Vagina (tissue), 2 donors: ENCODE measurements around the gene GDF11.

Source experiments
- POLR2A ChIP-seq, 2 donors: fragments of 450-650 bp; IDR thresholded peaks; one replicate each; pipeline ENCODE4 v1.6.1; 2017; ENCODE audit warnings: antibody characterized with exemption in 2 of 2, mild to moderate bottlenecking in 2 of 2, moderate library complexity in 2 of 2
- POLR2AphosphoS5 ChIP-seq, 2 donors: sonication (generic); formaldehyde crosslinking; IDR thresholded peaks; one replicate each; pipeline ENCODE4 v1.9.0; 2017; ENCODE audit warnings: antibody characterized with exemption in 2 of 2, mild to moderate bottlenecking in 2 of 2, low read depth in 1 of 2; ENCODE audit not compliant: insufficient read depth in 1 of 2
- TF ChIP-seq, protein P1 (sequence below), 3 experiments: fragments of 450-650 bp in 2 of 3; fragments of 200-600 bp in 1 of 3; sonication (generic) in 1 of 3; IDR thresholded peaks; one replicate each; pipeline ENCODE4 v1.5.1; 2017 to 2019; ENCODE audit warnings: antibody characterized with exemption in 3 of 3, mild to moderate bottlenecking in 2 of 3, moderate library complexity in 2 of 3

DNA sequence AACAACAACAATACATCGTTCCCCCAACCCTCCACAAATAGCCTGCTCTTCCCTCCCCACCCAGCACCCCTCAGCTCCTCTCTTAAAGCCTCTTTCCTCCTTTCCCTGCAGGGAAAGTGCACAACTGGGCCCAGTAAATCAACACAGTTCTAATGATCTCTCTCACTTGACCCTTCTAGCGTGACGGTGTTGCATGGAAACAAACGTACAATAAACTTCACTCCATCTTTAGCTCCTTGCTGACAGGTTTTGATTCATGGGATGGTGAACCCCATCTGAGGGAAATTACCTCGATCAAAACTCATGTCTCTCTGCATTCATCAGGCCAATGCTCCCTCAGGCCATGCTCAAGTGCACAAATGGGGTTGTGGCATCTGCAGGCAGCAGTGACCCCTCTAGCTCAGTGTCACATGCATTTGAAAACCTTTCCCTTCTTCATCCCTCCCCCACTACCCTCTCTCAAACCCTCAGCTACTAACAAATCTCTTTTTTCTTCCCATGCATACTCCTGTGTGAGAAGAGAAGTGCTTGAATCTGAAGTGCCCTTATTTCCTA is 22.9 kb downstream of the GDF11 start:
- TF ChIP-seq, protein P1, sequence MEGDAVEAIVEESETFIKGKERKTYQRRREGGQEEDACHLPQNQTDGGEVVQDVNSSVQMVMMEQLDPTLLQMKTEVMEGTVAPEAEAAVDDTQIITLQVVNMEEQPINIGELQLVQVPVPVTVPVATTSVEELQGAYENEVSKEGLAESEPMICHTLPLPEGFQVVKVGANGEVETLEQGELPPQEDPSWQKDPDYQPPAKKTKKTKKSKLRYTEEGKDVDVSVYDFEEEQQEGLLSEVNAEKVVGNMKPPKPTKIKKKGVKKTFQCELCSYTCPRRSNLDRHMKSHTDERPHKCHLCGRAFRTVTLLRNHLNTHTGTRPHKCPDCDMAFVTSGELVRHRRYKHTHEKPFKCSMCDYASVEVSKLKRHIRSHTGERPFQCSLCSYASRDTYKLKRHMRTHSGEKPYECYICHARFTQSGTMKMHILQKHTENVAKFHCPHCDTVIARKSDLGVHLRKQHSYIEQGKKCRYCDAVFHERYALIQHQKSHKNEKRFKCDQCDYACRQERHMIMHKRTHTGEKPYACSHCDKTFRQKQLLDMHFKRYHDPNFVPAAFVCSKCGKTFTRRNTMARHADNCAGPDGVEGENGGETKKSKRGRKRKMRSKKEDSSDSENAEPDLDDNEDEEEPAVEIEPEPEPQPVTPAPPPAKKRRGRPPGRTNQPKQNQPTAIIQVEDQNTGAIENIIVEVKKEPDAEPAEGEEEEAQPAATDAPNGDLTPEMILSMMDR (IDR thresholded peaks at IDR 0.05) = no peak
- TF ChIP-seq POLR2AphosphoS5 (IDR thresholded peaks at IDR 0.05; ENCODE audit: insufficient read depth in 1 of 2, low read depth in 1 of 2) = no peak
- TF ChIP-seq POLR2A (IDR thresholded peaks at IDR 0.05) = no peak
